HEK293 (cell line): ENCODE results near the gene NANOS1.

Experiments used
- CTCF ChIA-PET: fragments of 350-600 bp; formaldehyde crosslinking; extraction: SDS; loops from one replicate; lab custom pipeline; 2021; ENCODE audit warnings: antibody characterized with exemption; lab: Yijun Ruan, JAX
- POLR2A ChIA-PET: fragments of 300-600 bp; formaldehyde crosslinking; extraction: SDS; loops from one replicate; lab custom pipeline; 2020; ENCODE audit warnings: antibody characterized with exemption, inconsistent platforms; lab: Yijun Ruan, JAX
- H3K27ac ChIP-seq: fragments of 200-500 bp; sonication (Bioruptor generic); 2 replicates; pipeline ENCODE4 v1.5.1; 2014; ENCODE audit warnings: low read depth, low read length, control low read depth, inconsistent platforms; ENCODE audit errors: extremely low read depth
- H3K36me3 ChIP-seq, 2 experiments: fragments of 200-500 bp in 1 of 2; sonication (Bioruptor generic) in 1 of 2; 1 replicate in 1 of 2; 2 replicates in 1 of 2; pipeline ENCODE4 v1.5.1; 2014 to 2017; ENCODE audit warnings: inconsistent platforms in 2 of 2, low read length in 2 of 2; ENCODE audit not compliant: control insufficient read depth in 2 of 2, insufficient read depth in 1 of 2
- H3K4me1 ChIP-seq: fragments of 200-500 bp; sonication (Bioruptor generic); 2 replicates; pipeline ENCODE4 v1.5.1; 2014; ENCODE audit warnings: mild to moderate bottlenecking, low read length, inconsistent platforms; ENCODE audit not compliant: control insufficient read depth, insufficient read depth
- H3K4me3 ChIP-seq: 2 replicates; pipeline ENCODE4 v1.5.1; 2011; ENCODE audit warnings: low read depth, mild to moderate bottlenecking, control low read depth, low read length, moderate library complexity
- H3K9me3 ChIP-seq: fragments of 200-500 bp; sonication (Bioruptor generic); 2 replicates; pipeline ENCODE4 v1.5.1; 2014; ENCODE audit warnings: low read depth, low read length, inconsistent platforms; ENCODE audit not compliant: control insufficient read depth, insufficient read depth
- EGR2 ChIP-seq: fragments of 450-650 bp; formaldehyde crosslinking; IDR thresholded peaks from 2 replicates; pipeline ENCODE4 v1.5.1; 2016; ENCODE audit warnings: low read depth, missing biosample characterization, missing genetic modification characterization
- GLIS2 ChIP-seq: fragments of 450-650 bp; formaldehyde crosslinking; IDR thresholded peaks from 2 replicates; pipeline ENCODE4 v1.5.1; 2016; ENCODE audit warnings: missing biosample characterization, missing genetic modification characterization
- MYNN ChIP-seq: fragments of 450-650 bp; formaldehyde crosslinking; IDR thresholded peaks from 2 replicates; pipeline ENCODE4 v1.5.1; 2016; ENCODE audit warnings: missing biosample characterization, missing genetic modification characterization, borderline replicate concordance
- RBAK ChIP-seq: fragments of 450-650 bp; formaldehyde crosslinking; IDR thresholded peaks from 2 replicates; pipeline ENCODE4 v1.5.1; 2016; ENCODE audit warnings: missing biosample characterization, missing genetic modification characterization
- REPIN1 ChIP-seq: fragments of 450-650 bp; formaldehyde crosslinking; IDR thresholded peaks from 2 replicates; pipeline ENCODE4 v1.5.1; 2017; ENCODE audit warnings: missing biosample characterization, missing genetic modification characterization, low read depth
- SCRT2 ChIP-seq: fragments of 450-650 bp; formaldehyde crosslinking; IDR thresholded peaks from 2 replicates; pipeline ENCODE4 v1.5.1; 2016; ENCODE audit warnings: missing biosample characterization, missing genetic modification characterization
- SP7 ChIP-seq: fragments of 450-650 bp; formaldehyde crosslinking; IDR thresholded peaks from 2 replicates; pipeline ENCODE4 v1.5.1; 2016; ENCODE audit warnings: missing biosample characterization, missing genetic modification characterization
- YY1 ChIP-seq: fragments of 450-650 bp; formaldehyde crosslinking; IDR thresholded peaks from 2 replicates; pipeline ENCODE4 v1.5.1; 2018; ENCODE audit warnings: missing biosample characterization, missing genetic modification characterization
- ZBTB11 ChIP-seq: fragments of 450-650 bp; formaldehyde crosslinking; conservative IDR thresholded peaks from 2 replicates; pipeline ENCODE4 v1.5.1; 2016; ENCODE audit warnings: low read depth, missing biosample characterization, missing genetic modification characterization
- ZBTB17 ChIP-seq: fragments of 450-650 bp; formaldehyde crosslinking; IDR thresholded peaks from 2 replicates; pipeline ENCODE4 v1.5.1; 2016; ENCODE audit warnings: missing biosample characterization, missing genetic modification characterization
- ZNF146 ChIP-seq: fragments of 450-650 bp; formaldehyde crosslinking; IDR thresholded peaks from 2 replicates; pipeline ENCODE4 v1.5.1; 2016; ENCODE audit warnings: missing biosample characterization, missing genetic modification characterization
- ZNF211 ChIP-seq: fragments of 450-650 bp; formaldehyde crosslinking; IDR thresholded peaks from 2 replicates; pipeline ENCODE4 v1.5.1; 2016; ENCODE audit warnings: low read depth, missing biosample characterization, missing genetic modification characterization
- ZNF23 ChIP-seq: fragments of 450-650 bp; formaldehyde crosslinking; IDR thresholded peaks from 2 replicates; pipeline ENCODE4 v1.5.1; 2016; ENCODE audit warnings: missing biosample characterization, missing genetic modification characterization, borderline replicate concordance
- ZNF26 ChIP-seq: fragments of 450-650 bp; formaldehyde crosslinking; IDR thresholded peaks from 2 replicates; pipeline ENCODE4 v1.5.1; 2016; ENCODE audit warnings: missing biosample characterization, missing genetic modification characterization
- ZNF274 ChIP-seq, 2 experiments: fragments of 200-500 bp in 1 of 2; fragments of 450-650 bp in 1 of 2; sonication (Bioruptor generic) in 1 of 2; formaldehyde crosslinking in 1 of 2; IDR thresholded peaks; 2 replicates each; pipeline versions ENCODE4 v1.5.1 to v1.6.1; 2014 to 2016; ENCODE audit warnings: borderline replicate concordance in 1 of 2, inconsistent platforms in 1 of 2, low read length in 1 of 2, missing biosample characterization in 1 of 2, missing genetic modification characterization in 1 of 2
- ZNF292 ChIP-seq: fragments of 450-650 bp; formaldehyde crosslinking; IDR thresholded peaks from 2 replicates; pipeline ENCODE4 v1.5.1; 2016; ENCODE audit warnings: low read depth, missing biosample characterization, missing genetic modification characterization, borderline replicate concordance
- ZNF324 ChIP-seq: fragments of 450-650 bp; formaldehyde crosslinking; IDR thresholded peaks from 2 replicates; pipeline ENCODE4 v1.5.1; 2016; ENCODE audit warnings: missing biosample characterization, missing genetic modification characterization
- ZNF423 ChIP-seq: fragments of 450-650 bp; formaldehyde crosslinking; IDR thresholded peaks from 2 replicates; pipeline ENCODE4 v1.5.1; 2016; ENCODE audit warnings: missing biosample characterization, missing genetic modification characterization
- ZNF560 ChIP-seq: fragments of 450-650 bp; formaldehyde crosslinking; IDR thresholded peaks from 2 replicates; pipeline ENCODE4 v1.5.1; 2017; ENCODE audit warnings: missing biosample characterization, missing genetic modification characterization, borderline replicate concordance
- ZNF692 ChIP-seq: fragments of 450-650 bp; formaldehyde crosslinking; IDR thresholded peaks from 2 replicates; pipeline ENCODE4 v1.5.1; 2016; ENCODE audit warnings: missing biosample characterization, missing genetic modification characterization
- TF ChIP-seq, protein P1 (sequence below): fragments of 450-650 bp; formaldehyde crosslinking; optimal IDR thresholded peaks from 2 replicates; pipeline ENCODE3; 2016; ENCODE audit warnings: missing biosample characterization, mild to moderate bottlenecking, missing genetic modification characterization
- TF ChIP-seq, protein P2 (sequence below): fragments of 450-650 bp; formaldehyde crosslinking; IDR thresholded peaks from 2 replicates; pipeline ENCODE4 v1.5.1; 2016; ENCODE audit warnings: missing biosample characterization, missing genetic modification characterization
- TF ChIP-seq, protein P3 (sequence below): fragments of 450-650 bp; formaldehyde crosslinking; IDR thresholded peaks from 2 replicates; pipeline ENCODE4 v1.5.1; 2016; ENCODE audit warnings: missing biosample characterization, missing genetic modification characterization

NANOS1 gene

GRCh38 chr10:119070395-119071165 lies 41.1 kb downstream of the NANOS1 start:
- ChIA-PET CTCF (no interaction called here), POLR2A (no interaction called here)
- TF ChIP-seq ZNF23 (tag by site-specific recombination), result no peak
- TF ChIP-seq ZNF146 (tag by site-specific recombination), result no peak
- TF ChIP-seq ZBTB11 (tag by site-specific recombination), result no peak
- no peak for TF ChIP-seq ZNF324 (tag by site-specific recombination)
- no peak for TF ChIP-seq REPIN1 (tag by site-specific recombination)
- no peak for TF ChIP-seq SCRT2 (tag by site-specific recombination)
- TF ChIP-seq ZNF560 (tag by site-specific recombination), result no peak
- no peak for TF ChIP-seq ZNF211 (tag by site-specific recombination)
- no peak for TF ChIP-seq EGR2 (tag by site-specific recombination)
- no peak for TF ChIP-seq ZNF423 (tag by site-specific recombination)
- TF ChIP-seq, protein P1, sequence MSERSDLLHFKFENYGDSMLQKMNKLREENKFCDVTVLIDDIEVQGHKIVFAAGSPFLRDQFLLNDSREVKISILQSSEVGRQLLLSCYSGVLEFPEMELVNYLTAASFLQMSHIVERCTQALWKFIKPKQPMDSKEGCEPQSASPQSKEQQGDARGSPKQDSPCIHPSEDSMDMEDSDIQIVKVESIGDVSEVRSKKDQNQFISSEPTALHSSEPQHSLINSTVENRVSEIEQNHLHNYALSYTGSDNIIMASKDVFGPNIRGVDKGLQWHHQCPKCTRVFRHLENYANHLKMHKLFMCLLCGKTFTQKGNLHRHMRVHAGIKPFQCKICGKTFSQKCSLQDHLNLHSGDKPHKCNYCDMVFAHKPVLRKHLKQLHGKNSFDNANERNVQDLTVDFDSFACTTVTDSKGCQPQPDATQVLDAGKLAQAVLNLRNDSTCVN (tag by site-specific recombination), result no peak
- no peak for TF ChIP-seq RBAK

GRCh38 chr10:119073584-119073983 lies 44.1 kb downstream of the NANOS1 start:
- no peak overlapping the region for H3K4me3 ChIP-seq
- POLR2A ChIA-PET, result interaction anchor here (1.2 kb wide), 1 partner anchor 9 kb away, joined by 3 read pairs; no protein-coding TSS in a partner anchor
- CTCF ChIA-PET, result no interaction called here
- no peaks in the 10 kb centered on the region for H3K9me3 ChIP-seq
- peaks cover 12% of the 10 kb centered on the region for H3K4me1 ChIP-seq
- H3K36me3 ChIP-seq, result peaks cover 59 to 61% of the 10 kb centered on the region in 2 experiments
- no peak overlapping the region for H3K27ac ChIP-seq
- no peak for TF ChIP-seq MYNN (tag by site-specific recombination)
- TF ChIP-seq, protein P2, sequence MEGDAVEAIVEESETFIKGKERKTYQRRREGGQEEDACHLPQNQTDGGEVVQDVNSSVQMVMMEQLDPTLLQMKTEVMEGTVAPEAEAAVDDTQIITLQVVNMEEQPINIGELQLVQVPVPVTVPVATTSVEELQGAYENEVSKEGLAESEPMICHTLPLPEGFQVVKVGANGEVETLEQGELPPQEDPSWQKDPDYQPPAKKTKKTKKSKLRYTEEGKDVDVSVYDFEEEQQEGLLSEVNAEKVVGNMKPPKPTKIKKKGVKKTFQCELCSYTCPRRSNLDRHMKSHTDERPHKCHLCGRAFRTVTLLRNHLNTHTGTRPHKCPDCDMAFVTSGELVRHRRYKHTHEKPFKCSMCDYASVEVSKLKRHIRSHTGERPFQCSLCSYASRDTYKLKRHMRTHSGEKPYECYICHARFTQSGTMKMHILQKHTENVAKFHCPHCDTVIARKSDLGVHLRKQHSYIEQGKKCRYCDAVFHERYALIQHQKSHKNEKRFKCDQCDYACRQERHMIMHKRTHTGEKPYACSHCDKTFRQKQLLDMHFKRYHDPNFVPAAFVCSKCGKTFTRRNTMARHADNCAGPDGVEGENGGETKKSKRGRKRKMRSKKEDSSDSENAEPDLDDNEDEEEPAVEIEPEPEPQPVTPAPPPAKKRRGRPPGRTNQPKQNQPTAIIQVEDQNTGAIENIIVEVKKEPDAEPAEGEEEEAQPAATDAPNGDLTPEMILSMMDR (tag by site-specific recombination), result no peak
- TF ChIP-seq, protein P3, sequence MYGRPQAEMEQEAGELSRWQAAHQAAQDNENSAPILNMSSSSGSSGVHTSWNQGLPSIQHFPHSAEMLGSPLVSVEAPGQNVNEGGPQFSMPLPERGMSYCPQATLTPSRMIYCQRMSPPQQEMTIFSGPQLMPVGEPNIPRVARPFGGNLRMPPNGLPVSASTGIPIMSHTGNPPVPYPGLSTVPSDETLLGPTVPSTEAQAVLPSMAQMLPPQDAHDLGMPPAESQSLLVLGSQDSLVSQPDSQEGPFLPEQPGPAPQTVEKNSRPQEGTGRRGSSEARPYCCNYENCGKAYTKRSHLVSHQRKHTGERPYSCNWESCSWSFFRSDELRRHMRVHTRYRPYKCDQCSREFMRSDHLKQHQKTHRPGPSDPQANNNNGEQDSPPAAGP (tag by site-specific recombination), result no peak
- no peak for TF ChIP-seq ZNF274 (IDR thresholded peaks at IDR 0.05; ENCODE audit: low read length)
- TF ChIP-seq ZNF274 (tag by site-specific recombination; IDR thresholded peaks at IDR 0.05; ENCODE audit: borderline replicate concordance), result no peak
- TF ChIP-seq YY1 (tag by site-specific recombination), result no peak
- no peak for TF ChIP-seq ZNF292 (tag by site-specific recombination)
- no peak for TF ChIP-seq ZNF146 (tag by site-specific recombination)
- TF ChIP-seq ZBTB17 (tag by site-specific recombination), result no peak
- TF ChIP-seq ZNF692 (tag by site-specific recombination), result no peak
- TF ChIP-seq GLIS2 (tag by site-specific recombination), result no peak
- no peak for TF ChIP-seq ZNF26 (tag by site-specific recombination)
- no peak for TF ChIP-seq SP7

More at GRCh38 chr10:119070395-119071165, 41.1 kb downstream of the NANOS1 start:
- Histone ChIP-seq H3K4me3 (no peak overlapping the region), H3K4me1 (peaks cover 4% of the 10 kb centered on the region; the same call in 1 of the 2 replicates), H3K36me3 (peaks cover 83 to 86% of the 10 kb centered on the region in 2 experiments), H3K27ac (no peak overlapping the region), H3K9me3 (no peaks in the 10 kb centered on the region)
